NCI-H748 (cell line): ENCODE results near the gene CYP2W1.

ENCODE experiments used
- DNase-seq: peaks from one replicate; lab custom pipeline; 2025; ENCODE audit not compliant: unreplicated experiment; lab: John Stamatoyannopoulos, UW

The CYP2W1 gene

GRCh38 chr7:1013581-1013980 lies 30.6 kb downstream of the CYP2W1 start:
- no peak for DNase-seq

- DNase-seq = no peak
These were observed 31.7 kb downstream of the CYP2W1 start for GRCh38 chr7:1014681-1015080.

- no peak for DNase-seq
These were observed 32.5 kb downstream of the CYP2W1 start for GRCh38 chr7:1015196-1016121.

DNA sequence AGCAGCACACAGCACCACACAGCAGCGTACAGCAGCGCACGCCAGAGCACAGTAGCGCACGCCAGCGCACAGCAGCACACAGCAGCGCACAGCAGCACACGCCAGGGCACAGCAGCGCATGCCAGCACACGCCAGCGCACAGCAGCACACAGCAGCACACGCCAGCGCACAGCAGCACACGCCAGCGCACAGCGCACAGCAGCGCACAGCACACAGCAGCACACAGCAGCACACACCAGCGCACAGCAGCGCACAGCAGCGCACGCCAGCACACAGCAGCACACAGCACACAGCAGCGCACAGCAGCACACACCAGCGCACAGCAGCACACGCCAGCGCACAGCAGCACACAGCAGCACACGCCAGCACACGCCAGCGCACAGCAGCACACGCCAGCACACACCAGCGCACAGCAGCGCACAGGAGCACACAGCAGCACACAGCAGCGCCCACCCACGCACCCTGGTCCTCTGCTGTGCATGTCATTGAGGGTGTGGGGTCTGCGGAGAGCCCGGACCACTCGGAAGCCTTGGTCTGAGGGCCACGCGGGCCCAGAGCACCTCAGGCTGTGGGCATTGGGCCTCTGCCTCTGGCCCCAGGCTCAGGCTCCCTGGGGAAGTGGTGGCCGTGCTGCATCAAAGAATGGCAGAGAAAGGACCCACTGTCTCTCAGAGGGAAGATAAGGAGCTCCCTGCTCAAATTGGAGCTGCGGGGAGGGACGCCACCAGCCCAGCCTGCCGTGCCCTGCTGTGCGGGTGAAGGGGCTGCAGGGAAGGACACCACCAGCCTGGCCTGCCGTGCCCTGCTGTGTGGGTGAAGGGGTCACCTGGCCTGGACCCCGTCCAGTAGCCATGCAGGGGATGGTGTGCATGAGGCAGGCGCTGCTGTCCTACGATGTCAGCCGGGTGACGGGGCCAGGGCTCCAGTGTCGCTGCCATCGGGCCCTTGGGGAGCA lies 33.9 kb downstream of the CYP2W1 start:
- DNase-seq = no peak

DNA sequence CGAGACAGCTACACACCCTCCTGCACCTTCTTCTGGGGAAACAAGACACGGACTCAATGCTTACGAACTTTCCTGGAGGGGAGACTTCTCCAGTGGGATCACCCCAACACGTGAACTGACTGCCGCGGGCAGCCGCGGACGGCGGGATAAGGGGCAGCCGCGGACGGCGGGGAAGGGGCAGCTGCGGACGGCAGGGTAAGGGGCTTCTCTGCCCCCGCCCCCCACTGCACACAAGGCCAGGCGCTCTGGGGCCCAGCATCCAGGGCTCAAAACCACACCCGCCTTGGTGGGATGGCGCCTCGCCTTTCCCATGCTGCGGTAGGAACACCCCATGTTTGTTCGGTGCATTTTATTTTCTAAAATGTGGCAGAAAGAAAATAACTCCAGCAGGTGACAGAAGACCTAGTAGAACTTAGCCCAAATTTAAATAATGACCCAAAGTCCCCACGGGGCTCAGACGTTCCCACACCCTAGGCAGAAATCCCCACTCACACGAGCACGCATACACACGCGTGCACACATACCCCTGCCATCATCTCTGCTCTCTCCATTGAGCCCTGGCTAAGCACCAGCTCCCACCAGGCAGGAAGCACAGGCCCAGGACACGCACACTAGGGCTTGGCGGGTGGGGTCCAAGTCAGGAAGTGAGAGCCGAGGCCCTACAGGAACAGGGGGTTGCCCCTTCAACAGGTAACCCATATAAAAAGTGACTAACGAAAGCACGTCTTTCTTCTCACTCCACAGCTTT lies 34.8 kb downstream of the CYP2W1 start:
- DNase-seq = no peak

DNA sequence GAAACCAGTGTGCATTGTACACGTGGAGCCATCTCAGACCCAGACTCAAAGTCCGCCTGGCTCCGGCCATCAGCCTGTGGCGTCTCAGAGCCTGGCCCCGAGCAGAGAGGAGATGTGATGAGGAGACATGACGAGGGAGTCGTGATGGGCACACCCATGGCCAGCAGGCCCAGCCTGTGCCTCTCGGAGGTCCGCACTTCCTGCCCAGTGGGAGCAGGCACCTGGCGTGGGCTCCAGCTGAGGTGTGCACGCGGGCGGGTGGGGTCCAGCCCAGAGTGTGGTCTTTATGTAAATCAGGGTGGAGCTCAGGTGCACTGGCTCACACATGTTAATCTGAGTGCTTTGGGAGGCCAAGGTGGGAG lies 35.3 kb downstream of the CYP2W1 start:
- no peak for DNase-seq

- DNase-seq = no peak
These were observed 36.3 kb downstream of the CYP2W1 start for GRCh38 chr7:1019255-1019785.

GRCh38 chr7:1019789-1020610 lies 37.0 kb downstream of the CYP2W1 start:
- no peak for DNase-seq

- DNase-seq = no peak
These were observed 37.9 kb downstream of the CYP2W1 start for GRCh38 chr7:1020849-1021251.

DNA sequence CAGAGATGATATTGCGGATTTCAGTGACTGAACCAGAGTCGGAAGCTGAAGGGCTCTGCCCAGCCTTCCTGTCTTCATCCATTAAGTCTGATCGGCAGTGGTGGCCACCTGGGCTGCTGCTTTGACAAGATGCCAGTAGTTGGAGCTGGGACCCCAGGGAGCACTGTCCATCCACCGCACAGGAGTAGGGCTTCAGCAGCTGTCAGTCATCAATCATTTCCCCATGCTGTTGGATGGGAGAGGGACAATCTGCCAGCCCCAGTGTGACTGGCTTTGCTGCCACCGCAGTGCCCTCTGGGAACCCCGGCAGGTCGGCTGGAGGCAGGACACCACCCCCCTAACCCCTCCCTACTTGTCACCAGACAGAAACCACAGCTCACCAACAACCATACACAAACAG lies 38.4 kb downstream of the CYP2W1 start:
- DNase-seq = no peak

GRCh38 chr7:1021931-1022330 lies 39.0 kb downstream of the CYP2W1 start:
- DNase-seq = no peak

- DNase-seq = no peak
These were observed 39.4 kb downstream of the CYP2W1 start for GRCh38 chr7:1022356-1022755.

DNA sequence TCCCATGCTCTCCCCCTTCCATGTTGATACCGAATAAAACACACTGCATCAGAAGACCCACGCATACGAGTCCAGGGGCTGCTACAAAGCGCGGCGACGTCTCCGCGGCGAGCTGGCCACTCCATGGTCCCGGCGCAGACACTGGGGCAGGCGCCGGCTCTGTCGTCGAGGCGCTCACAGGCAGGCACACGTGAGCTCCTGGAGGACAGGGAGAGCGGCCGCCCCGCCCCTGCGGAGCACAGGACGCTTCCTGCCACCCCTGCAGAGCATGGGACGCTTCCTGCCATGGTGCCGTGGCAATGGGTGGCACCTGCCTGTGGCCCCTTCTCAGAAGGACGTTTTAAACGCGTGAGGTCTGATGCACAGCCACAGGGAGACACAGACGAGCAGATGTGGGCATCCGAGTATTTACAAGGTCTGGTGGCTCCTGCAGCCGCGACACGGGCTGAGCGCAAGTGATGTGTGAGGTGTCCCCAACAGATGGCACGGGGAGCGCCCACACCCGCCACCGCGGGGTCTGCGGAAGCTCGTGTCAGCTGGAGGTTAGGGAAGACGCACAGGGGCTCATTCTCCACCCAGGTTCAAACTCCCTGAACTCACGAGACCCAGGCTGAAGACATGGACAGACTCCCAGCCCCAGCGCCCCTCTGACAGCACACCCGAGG lies 40.0 kb downstream of the CYP2W1 start:
- DNase-seq = no peak

DNA sequence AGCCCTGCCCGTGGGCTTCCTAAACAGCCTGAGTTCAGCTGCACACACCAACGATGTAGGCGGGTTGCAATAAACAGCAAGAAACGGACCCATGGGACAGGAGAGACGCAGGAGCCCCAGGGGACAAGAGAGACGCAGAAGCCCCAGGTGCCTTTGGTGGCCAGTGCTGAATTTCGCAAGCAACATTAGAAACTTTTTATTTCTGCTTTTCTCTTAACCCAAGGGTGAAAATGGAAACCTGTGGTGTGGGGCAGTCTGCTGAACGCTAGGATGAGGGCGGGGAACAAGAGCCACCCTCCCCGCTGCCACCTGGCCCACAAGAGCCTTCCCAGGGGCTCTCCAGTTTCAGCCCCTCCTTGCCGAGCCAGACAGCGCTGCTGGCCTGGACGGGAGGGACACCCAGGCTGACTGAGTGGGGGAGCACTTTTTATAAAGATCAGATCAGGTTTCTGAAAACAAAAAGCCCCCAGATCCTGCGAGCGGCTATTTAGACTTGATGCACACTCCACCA lies 41.4 kb downstream of the CYP2W1 start:
- DNase-seq = no peak

DNA sequence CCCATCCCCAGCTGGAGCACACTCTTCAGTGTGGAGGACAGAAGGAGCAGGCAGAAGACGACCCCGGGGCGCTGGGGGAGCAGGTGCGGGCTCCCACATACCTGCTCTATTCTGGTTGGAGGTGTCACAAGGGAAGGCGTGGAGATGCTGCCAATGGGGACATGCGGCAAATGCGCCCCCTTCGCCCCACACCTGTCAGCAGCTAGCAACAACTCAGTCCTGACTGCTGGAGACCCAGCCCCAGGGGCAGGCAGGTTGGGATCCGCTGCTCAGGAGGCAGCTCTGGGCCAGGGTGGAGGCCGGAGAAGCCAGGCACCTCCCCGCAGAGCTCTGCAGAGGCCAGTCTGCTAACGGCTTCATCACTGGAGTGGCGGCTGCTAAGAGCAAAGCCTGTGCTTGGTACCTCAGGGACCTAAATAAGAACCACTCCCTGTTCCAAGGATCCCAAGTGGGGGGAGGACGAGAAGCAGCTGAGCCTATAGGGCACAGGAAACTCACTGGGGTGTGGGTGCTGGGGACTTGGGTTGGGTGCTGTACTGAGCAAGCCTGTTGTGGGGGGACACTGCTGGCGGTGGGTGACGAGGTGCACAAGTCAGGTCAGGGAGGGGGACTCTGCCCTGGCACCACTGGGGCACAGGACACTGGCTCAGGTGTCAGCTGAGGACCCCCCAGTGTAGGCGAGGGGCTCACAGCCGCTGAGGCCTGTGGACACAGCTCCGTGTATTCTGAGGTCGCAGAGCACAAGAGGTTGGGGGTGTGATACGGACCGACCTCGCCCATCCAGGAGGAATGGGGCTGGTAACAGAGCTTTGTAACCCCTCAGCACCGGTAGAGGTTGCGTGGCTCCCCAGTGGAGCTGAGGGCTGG lies 42.1 kb downstream of the CYP2W1 start:
- no peak for DNase-seq

DNA sequence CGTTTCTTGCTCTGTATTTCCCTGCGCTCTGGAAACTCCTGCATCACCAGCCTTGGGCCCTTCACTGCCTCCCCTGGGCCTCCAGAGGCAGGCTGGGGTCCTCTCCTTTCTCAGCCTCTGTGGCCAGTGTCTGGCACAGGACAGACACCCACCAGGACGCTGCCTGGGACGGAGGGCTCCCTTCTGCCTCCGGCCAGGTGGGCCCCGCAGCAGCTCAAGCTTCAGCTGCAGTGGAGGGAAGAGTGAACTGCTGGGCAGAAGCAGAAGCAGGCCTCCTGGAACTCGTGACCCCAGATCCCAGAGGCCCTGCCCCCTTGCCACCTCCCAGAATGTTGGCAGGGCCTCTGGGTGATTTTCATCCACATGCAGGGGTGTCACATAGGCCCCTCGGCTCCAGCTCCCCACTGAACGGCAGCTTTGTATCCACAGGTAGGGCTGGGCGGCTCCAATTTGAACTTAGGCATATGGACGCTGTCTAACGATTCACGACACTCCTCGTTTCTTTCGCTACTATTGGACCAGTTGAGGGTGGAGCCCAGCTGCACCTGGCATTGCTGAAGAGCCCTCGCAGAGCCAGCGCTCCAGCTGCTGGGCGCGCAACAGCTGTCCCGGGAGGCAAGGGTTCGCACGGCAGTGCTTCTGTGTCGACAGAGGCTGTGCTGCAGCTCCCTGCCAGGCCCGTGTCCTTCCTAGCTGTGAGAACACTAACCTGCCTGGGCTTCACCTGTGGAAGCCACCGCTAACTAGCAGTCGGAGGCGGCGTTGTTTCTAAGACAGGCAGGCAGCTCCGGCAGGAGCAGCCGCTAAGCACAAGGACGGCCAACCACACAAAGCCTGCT lies 43.0 kb downstream of the CYP2W1 start:
- DNase-seq = peak; percentile 93

DNA sequence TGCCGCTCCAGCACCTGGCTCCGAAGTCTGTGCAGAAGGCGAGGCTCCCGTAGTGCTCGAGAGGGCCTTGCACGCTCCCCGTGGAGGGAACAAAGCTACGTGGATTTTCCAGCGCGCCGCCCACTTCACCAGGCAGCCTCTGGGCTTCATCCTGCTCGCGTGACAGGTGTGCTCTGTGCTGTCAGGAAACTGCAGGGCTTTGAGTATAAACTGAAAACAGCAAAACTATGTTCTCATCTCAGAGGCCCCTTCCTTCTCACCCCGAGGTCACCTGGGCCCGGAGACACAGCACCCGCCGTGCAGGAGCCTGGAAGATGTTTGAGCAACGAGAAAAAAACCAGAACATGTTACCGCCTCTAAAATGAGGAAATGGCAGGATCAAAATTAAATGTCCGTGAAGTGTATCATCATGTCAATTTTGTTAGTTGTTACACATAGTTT lies 43.8 kb downstream of the CYP2W1 start:
- no peak for DNase-seq
